HG03354 (cell line): ENCODE results near the gene CORO7.
A peak's percentile ranks its signal among the peaks of the same experiment; 100 is the strongest.

Experiments used
- ATAC-seq: cut with Tn5 transposase; IDR thresholded peaks from one replicate; pipeline ENCODE4 v1.9.1; 2021; ENCODE audit warnings: mild to moderate bottlenecking; ENCODE audit not compliant: unreplicated experiment, poor library complexity, severe bottlenecking

The CORO7 gene

GRCh38 chr16:4327386-4328045 is 88.9 kb downstream of the CORO7 start:
- ATAC-seq, result no peak

GRCh38 chr16:4325253-4325758 is 91.1 kb downstream of the CORO7 start:
- ATAC-seq, result no peak

GRCh38 chr16:4324492-4325252 is 91.7 kb downstream of the CORO7 start:
- no peak for ATAC-seq

DNA sequence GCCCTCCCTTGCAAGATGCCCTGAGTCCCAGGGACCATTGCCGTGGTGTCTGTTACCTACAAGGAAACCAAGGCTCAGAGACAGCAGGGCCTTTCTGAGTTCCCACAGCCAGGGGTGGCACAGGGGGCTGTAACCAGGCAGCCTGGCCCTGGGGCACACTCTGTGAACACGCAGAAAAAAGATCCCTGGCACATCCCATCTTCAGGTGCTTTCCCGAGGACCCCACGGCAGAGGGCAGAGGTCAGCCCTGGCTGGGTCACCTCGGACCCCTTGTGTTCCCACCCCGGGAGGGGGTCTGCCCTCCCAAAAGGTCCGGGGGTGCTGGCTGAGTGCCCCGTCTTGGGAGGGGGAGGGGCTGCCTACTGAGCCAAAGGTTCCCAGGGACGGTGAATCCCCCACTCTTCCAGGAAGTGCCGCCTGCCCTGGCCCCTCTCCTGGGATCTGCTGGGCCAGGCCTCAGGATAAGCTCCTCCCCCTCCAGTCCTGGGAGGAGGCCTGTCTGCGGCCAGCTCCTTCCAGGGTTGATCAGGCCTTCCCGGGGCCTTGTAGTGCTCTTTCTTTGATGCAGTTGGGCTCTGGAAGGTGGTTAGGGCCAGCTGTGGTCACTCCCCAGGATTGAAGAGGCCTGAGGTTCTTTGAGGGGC is 92.4 kb downstream of the CORO7 start:
- ATAC-seq, result no peak

DNA sequence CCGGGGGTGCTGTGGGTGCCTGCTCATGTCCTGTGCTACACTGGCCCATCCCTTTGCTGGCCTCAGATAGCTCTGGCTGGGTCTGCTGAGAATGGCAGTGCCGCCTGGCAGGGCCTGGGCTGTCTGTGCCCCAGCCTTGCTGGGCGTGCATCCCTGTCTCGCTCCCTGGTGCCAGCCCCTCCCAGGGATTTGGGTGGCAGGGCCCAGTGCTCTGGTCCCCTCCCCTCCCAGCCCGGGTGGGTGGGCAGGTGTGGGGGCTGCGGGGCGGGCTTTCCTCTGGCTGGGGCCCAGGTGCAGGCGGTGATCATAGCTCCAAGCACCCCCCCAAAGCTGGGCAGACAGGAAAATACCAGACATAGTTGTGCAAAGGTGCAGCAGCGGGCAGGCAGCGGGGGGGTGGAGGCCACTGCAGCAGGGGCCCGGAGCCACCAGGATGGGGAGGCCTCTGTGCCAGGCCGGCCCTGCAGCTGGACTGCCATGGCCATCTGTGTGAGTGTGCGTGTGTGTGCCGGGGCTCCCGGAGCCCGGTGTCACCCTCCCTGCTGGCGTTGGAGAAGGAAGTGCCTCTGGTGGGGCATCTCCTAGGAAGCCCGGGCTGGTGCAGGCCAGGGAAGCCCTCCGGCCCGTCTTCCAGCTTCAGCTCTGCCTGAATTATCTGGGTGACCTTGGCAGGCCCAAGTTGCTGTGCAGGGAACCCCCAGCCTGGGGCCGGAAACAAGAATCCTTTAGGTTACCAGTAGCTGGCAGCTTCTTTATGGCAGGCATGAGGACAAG is 93.1 kb downstream of the CORO7 start:
- no peak for ATAC-seq

DNA sequence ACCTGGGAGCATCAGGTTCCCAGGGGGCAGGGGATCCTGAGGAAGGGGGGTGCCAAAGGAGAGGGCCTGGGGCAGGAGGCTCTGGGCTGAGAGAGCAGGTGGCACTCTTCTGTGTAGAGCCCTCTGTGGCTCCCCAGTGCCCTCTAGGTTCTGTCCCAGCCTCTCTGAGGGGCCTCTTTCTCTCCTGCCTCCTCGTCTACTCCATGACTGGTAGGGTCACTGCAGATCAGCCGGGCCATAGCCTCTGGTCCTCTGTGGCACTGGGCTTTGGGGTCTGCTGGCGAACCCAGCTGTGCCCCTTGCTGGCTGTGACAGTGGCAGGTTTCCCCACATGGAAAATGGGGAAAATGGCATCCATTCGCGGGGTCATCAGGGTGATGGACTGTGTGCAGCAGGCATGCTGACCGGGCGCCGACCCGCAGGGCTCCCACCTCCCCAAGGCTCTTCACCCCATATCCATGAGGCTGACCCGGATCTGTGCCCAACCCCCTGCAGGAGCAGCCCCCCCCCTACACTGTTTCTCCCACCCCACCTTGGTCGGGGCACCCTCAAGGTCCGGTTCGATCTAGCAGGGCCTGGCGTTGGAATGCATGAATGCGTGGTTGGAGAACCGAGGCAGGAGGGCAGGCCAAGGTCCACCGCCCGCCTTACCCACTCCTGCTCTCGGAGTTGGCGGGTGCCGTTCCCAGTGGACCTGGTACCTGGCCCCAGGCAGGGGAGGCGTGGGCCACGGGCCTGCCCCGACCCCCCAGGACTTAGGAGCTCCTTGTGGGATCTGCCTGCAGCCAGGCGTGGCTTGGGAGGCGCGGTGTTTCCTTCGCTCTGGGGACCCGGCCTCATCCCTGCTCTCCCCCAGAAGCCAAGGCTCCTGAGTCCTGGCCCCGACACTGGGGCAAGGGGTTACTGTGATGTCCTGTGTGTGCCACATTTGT is 94.0 kb downstream of the CORO7 start:
- no peak for ATAC-seq

GRCh38 chr16:4321286-4322120 is 94.9 kb downstream of the CORO7 start:
- no peak for ATAC-seq

GRCh38 chr16:4320571-4321137 is 95.7 kb downstream of the CORO7 start:
- no peak for ATAC-seq

DNA sequence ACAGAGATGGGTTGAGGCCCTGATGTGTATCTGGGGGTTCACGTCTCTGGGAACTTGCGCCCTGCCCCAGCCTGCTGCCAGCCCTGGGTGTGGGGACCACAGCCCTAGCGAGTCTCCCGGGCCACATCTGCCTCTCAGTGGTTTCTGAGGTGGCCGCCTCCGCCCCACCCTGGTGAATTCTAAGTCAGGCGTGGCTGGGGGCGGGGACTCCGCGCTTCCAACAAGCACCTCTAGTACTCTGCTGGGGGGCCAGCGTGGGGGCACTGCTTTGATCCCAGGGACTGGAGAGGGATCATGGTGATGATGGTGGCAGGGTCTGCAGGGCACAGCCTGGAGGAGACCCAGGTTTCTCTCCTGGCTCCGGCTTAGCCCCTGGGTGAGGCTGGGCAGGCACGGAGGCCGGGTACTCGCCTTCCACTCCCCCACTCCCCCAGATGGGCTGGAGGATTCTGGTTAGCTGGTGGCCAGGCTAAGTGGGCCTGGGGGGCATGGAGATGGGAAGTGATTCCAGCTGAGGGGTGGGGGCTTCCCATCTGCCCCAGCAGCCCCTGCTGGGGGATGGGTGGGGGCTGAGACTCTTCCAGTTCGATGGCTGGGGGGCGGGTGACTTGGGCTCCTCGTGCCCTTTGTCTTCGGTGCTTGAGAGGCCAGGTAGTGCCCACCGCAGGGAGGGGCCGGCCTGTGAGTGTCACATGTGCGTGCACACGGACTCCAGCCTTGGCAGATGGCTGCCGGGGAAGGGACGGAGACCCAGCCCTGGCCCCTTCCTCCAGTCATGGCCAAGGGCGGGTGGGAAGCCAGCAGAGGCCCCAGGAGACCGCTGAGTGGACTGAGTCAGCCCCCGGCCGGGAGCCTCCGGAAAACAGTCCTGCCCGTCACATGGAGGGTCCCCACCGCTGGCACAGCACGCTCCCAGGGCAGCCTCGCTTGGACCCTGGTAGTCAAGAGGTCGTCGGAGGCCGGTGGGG is 96.7 kb downstream of the CORO7 start:
- ATAC-seq, result peak; percentile 40

DNA sequence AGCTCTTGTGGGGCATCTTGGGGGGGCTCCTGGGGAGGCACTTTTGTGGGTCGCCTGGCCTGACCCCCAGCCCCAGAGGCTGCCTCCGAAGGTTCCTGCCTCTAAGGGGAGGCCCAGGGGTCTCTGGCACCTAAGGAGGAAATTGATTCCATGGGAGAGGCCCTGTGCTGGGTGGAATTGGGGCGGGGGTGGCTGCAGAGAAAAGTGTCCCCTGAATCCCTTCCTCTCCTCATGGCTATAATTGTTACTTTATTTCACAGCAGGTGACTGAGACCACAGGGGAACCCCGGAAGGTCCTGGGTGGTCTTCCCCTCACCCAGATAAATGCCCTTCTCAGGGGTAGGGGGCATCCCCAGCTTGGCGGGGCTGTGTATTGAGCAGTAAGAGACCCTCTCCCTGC is 97.4 kb downstream of the CORO7 start:
- no peak for ATAC-seq

- no peak for ATAC-seq
Observed at GRCh38 chr16:4318451-4318910, 97.9 kb downstream of the CORO7 start.

GRCh38 chr16:4317532-4318450 is 98.6 kb downstream of the CORO7 start:
- no peak for ATAC-seq

GRCh38 chr16:4316864-4317531 is 99.4 kb downstream of the CORO7 start:
- no peak for ATAC-seq

GRCh38 chr16:4316108-4316863 is 100.1 kb downstream of the CORO7 start:
- no peak for ATAC-seq
